Measurements from ENCODE around the gene POLH. TPM values are rescaled to one million over a fixed set of nuclear protein-coding genes. Genes with fewer than 3 reads are reported as not detected.

POLH gene
- 10 to 100 TPM in 1 of 4 donors, 1 to 10 TPM in 3; 4.6 to 16.3 (median 7.4) TPM for total RNA-seq

GRCh38 chr6:43575772-43576551, at the start of gene POLH, which contains the start of gene XPO5:
Gene POLH, plus strand, starts transcription at chr6:43576185. Its CDS starts 6,135 bp downstream, at chr6:43582320.
Gene XPO5, minus strand, starts transcription at chr6:43576038. Its CDS starts 174 bp downstream, at chr6:43575864.
- TF ChIP-seq CTCF (IDR thresholded peaks at IDR 0.05; ENCODE audit: low read depth): no peak

- no peak for TF ChIP-seq CTCF (IDR thresholded peaks at IDR 0.05; ENCODE audit: low read depth)
Observed at GRCh38 chr6:43532201-43532600, 43.8 kb upstream of the POLH start.

- no peak for TF ChIP-seq CTCF (IDR thresholded peaks at IDR 0.05; ENCODE audit: low read depth)
Observed at GRCh38 chr6:43540507-43540906, 35.5 kb upstream of the POLH start.

DNA sequence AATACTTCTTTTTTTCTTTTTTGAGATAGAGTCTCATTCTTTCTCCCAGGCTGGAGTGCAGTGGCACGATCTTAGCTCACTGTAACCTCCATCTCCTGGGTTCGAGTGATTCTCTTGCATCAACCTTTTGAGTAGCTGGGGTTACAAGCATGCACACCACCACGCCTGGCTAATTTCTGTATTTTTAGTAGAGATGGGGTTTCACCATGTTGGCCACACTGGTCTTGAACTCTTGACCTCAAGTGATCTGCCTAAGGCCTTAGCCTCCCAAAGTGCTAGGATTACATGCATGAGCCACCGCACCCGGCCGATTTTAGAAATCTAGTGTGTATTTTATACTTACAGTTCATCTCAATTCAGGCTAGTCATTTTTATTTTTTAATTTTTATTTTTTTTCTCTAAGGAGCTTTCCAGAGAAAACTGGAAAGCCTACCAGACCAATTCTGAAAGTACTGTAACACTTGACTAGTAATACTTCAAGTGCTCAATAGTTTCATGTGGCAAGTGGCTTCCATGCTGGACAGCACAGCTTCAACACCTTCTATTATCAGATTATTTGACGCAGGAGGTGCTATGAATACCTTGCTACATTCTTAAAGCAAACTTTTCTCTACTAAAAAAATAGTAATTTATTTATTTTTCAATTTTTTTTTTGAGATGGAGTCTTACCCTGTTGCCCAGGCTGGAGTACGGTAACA, 34.1 kb upstream of the POLH start:
- TF ChIP-seq CTCF (IDR thresholded peaks at IDR 0.05; ENCODE audit: low read depth): no peak

GRCh38 chr6:43544461-43544860, 31.5 kb upstream of the POLH start:
- no peak for TF ChIP-seq CTCF (IDR thresholded peaks at IDR 0.05; ENCODE audit: low read depth)

- no peak for TF ChIP-seq CTCF (IDR thresholded peaks at IDR 0.05; ENCODE audit: low read depth)
Observed at GRCh38 chr6:43547222-43547621, 28.8 kb upstream of the POLH start.

GRCh38 chr6:43559328-43559727, 16.7 kb upstream of the POLH start:
- TF ChIP-seq CTCF (IDR thresholded peaks at IDR 0.05; ENCODE audit: low read depth): no peak
